Measurements from ENCODE around the gene CEMP1. TPM values are rescaled to one million over a fixed set of nuclear protein-coding genes. Genes with fewer than 3 reads are reported as not detected.
A peak's percentile ranks its signal among the peaks of the same experiment; 100 is the strongest.

The CEMP1 gene
- total RNA-seq, 1 experiment from 2014 or later = not detected

DNA sequence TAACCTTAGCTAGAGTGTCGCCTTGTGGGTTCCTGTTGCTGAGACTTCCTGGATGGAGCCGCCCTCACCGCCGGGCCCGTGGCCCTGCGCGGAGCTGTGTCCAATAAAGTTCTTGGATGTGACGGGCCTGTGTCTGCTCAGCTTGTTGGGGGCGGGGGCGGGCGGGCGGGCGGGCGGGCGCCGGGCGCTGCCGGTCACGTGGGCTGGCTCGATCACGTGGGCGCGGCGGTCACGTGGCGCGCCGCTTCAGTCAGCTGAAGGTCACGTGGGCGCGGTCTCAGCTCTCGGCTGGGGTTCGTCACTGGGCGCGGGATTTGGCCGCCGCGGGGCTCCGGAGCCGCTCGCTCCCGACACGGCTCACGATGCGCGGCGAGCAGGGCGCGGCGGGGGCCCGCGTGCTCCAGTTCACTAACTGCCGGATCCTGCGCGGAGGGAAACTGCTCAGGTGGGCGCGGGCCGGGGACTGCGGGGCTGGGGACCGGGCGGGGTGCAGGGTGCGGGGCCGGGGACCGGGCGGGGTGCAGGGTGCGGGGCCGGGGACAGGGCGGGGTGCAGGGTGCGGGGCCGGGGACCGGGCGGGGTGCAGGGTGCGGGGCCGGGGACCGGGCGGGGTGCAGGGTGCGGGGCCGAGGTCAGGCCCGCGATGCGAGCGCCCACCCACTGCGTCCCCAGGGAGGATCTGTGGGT lies 11.0 kb downstream of the CEMP1 start, which contains the start of gene AMDHD2:
Gene AMDHD2, plus strand, starts transcription at position 275 of the 687 bp plus-strand sequence. Its CDS starts 88 bp downstream, at position 363.
- H3K36me3 ChIP-seq = peaks cover 61% of the 10 kb centered on the region
- H3K4me1 ChIP-seq (replicated peaks) = peaks cover 28% of the 10 kb centered on the region
- peak within 1 kb of the TSS; percentile 60 for H3K4me3 ChIP-seq
- peak; percentile 55 to 90 for DNase-seq (ENCODE audit: low read depth in 1 of 2, low spot score in 2 of 2)
- H3K9me3 ChIP-seq (replicated peaks) = no peaks in the 10 kb centered on the region
- no peaks in the 10 kb centered on the region for H3K27me3 ChIP-seq (replicated peaks)
- H3K27ac ChIP-seq = no peak within 1 kb of the TSS; the same call in 1 of the 2 replicates

DNA sequence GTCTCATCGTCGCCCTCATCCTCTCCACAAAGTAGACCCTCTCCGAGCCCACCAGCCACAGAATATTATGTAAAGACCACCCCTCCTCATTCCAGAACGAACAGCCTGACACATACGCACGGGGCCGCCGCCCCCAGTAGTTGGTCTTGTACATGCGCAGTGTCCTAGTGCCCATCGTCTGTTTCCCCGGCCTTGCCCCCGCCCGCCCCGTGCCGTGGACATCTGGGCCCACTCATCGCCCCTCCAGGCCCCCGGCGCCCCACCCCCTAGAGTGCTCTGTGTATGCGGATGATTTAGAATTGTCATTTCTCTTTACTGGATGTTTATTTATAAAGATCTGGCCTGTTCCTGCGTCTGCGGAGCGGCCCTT lies 11.5 kb downstream of the CEMP1 start:
- Histone ChIP-seq H3K9me3 (replicated peaks) (no peaks in the 10 kb centered on the region), H3K27ac (no peak overlapping the region), H3K4me3 (peak overlapping the region; percentile 60), H3K4me1 (replicated peaks) (peaks cover 33% of the 10 kb centered on the region), H3K36me3 (peaks cover 58% of the 10 kb centered on the region), H3K27me3 (replicated peaks) (no peaks in the 10 kb centered on the region)
- no peak for DNase-seq (ENCODE audit: low read depth in 1 of 2, low spot score in 2 of 2)

GRCh38 chr16:2518823-2519710 lies 12.1 kb downstream of the CEMP1 start:
- no peaks in the 10 kb centered on the region for H3K9me3 ChIP-seq (replicated peaks)
- peak in 1 of 2 experiments; percentile 43 for DNase-seq (ENCODE audit: low read depth in 1 of 2, low spot score in 2 of 2)
- no peak overlapping the region for H3K27ac ChIP-seq
- peaks cover 57% of the 10 kb centered on the region for H3K36me3 ChIP-seq
- H3K4me3 ChIP-seq = no peak overlapping the region
- H3K4me1 ChIP-seq (replicated peaks) = peaks cover 36% of the 10 kb centered on the region
- no peaks in the 10 kb centered on the region for H3K27me3 ChIP-seq (replicated peaks)

DNA sequence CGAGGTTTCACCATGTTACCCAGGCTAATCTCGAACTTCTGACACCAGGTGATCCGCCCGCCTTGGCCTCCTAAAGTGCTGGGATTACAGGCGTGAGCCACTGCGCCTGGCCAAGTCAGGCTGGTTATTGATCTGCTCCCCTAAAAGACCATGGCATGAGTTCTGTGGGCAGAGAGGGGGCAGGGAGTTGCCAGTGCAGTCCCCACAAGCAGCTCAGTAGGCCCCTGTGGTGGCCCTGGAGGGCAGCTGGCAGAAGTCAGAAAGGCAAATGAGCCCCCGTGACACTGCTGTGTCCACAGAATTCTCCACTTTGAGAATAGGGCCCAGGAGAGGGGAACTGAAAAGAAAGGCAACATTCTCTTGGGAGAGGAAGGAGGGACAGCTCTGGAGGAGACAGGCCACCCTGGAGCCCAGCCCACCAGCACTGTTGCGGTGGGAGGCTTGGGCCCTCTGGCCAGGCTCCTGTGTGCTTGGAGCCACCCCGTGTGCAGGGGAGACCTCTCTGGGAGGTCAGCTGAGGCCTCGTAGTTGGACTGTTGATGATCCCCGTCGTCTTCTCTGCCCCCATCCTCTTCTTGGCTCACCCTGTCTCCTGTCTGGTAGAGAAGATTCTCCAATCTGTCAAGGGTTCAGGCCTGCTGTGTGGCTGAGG lies 13.1 kb downstream of the CEMP1 start:
- no peak overlapping the region for H3K27ac ChIP-seq
- DNase-seq (ENCODE audit: low read depth in 1 of 2, low spot score in 2 of 2) = no peak

DNA sequence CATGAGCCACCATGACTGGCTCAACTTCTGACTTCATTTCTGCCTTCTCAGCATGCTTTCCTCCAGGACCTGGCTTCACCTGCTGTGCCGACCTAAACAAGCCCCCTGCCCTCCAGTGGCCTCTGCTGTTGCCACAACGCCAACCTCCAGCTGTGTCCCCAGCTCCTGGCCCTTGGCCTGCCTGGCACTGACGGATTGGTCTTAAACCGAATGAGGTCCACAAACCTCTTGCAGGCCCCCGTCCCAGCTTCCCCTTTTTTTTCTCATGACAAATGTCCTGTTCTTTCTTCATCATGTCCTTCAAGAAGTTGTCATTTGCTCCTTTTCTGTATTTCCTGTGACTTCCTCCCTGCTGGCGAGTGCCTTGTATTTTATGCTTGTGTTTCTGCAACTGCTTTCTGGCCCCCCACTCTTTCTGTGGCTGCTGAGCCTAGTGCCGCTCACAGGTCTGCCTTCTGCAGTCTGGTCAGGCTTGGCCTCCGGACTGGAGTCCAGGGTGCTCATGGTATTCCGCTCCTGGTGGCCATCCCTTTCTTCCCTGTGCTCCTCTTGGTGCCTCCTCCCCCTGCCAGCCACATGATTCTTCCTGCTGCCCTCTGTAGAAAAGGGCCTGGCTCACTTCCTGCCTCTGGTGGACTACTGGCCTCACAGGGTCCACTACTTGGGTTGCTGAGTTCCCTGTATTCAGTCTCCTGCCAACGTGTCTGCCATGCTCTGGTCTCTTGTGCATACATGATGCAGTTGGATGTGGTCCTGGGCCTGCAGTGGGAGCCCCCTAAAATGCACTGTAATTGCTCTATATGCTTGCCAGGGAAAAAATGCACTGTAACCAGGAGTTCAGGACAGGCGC lies 14.6 kb downstream of the CEMP1 start:
- H3K4me3 ChIP-seq = no peak overlapping the region
- no peaks in the 10 kb centered on the region for H3K27me3 ChIP-seq (replicated peaks)
- H3K36me3 ChIP-seq = peaks cover 45% of the 10 kb centered on the region
- no peak overlapping the region for H3K27ac ChIP-seq
- H3K4me1 ChIP-seq (replicated peaks) = peaks cover 43% of the 10 kb centered on the region
- H3K9me3 ChIP-seq (replicated peaks) = no peaks in the 10 kb centered on the region; the same call in 1 of the 2 replicates
- DNase-seq (ENCODE audit: low read depth in 1 of 2, low spot score in 2 of 2) = peak in 1 of 2 experiments; percentile 45

More for the DNA sequence above, 13.1 kb downstream of the CEMP1 start:
- H3K36me3 ChIP-seq = peaks cover 53% of the 10 kb centered on the region
- no peaks in the 10 kb centered on the region for H3K27me3 ChIP-seq (replicated peaks)
- H3K4me3 ChIP-seq = no peak overlapping the region
- no peaks in the 10 kb centered on the region; the same call in 1 of the 2 replicates for H3K9me3 ChIP-seq (replicated peaks)
- peaks cover 42% of the 10 kb centered on the region for H3K4me1 ChIP-seq (replicated peaks)

DNA sequence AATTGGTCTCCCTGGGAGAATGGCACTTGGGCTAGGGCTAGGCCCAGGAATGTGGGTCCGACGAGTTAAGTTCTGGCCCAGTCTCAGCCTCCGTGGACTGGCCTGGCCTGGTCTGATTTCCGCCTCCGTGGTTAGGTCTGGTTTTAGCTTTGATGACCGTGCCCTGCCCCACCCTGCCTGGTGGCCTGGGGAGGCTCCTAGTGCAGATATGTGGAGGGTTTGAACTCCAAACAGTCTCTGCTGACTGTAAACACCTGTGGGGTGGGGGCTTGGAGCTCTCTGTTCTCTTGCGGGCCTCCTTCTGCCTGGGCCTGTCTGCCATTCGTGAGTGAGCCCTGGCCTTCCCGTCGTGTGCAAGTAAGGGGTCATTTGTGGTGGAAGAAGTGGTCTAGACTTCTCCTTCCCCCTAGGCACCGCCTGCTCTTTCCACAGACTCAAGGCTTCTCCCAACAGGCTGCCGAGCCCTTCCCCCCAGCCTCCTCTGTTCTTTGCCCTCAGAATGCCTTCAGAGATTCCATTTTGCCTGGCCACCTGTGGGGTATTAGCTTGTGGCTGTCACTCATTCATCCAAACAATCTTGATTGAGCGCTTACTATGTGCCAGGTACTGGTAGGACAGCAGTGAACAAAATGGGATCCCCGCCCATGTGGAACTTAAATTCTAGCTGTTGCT lies 15.9 kb downstream of the CEMP1 start:
- H3K36me3 ChIP-seq = peaks cover 37% of the 10 kb centered on the region
- H3K9me3 ChIP-seq (replicated peaks) = no peaks in the 10 kb centered on the region; the same call in 1 of the 2 replicates
- DNase-seq (ENCODE audit: low read depth in 1 of 2, low spot score in 2 of 2) = peak in 1 of 2 experiments; percentile 45
- H3K27me3 ChIP-seq (replicated peaks) = no peaks in the 10 kb centered on the region
- peaks cover 41% of the 10 kb centered on the region for H3K4me1 ChIP-seq (replicated peaks)
- H3K4me3 ChIP-seq = peak overlapping the region; percentile 96
- 0 out of 2 replicates have a peak overlapping the region, but pooled peaks have one; percentile 48 for H3K27ac ChIP-seq

DNA sequence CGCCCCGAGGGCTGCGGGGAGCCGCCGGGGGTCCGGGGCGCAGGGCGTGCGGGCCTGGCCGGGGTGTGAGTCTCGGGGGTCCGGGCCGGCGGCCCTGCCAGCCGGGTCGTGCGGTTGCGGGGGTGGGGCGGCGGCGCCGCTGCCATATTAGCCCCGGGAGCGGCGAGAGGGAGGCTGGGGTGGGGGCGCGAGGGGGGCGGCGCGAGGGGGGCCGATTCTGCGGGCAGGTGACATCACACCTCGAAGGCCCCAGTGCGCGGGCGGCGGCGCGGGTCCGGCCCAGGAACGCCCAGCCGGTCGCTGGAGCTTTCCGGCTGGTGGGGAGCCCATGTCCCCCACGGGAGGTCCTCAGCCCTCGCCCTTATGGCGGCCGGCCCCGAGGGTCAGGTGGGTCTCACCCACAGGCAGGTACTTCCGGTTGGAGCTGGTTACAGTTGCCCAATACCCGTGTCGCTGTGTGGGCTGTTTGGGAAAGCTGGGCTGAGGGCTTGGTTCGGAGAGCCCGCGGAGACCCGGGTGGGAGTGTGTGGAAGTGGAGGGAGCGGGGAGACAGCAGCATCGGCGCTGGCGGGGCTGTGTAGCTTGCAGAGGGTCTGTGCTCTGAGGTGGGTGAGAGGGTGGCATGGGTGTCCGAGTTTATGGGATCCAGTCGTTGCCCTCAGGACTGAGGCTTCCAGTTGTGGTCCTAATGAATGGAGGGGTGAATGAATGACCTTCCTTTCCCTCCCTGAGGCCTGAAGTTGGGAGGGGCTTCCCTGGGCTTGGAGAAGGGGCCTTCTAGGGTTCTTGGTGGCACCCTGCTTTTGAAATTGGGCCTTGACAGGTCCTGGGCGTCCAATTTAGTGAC lies 16.7 kb downstream of the CEMP1 start:
- Histone ChIP-seq H3K4me3 (peak overlapping the region; percentile 96), H3K36me3 (peaks cover 36% of the 10 kb centered on the region), H3K9me3 (replicated peaks) (no peaks in the 10 kb centered on the region; the same call in 1 of the 2 replicates), H3K27me3 (replicated peaks) (no peaks in the 10 kb centered on the region), H3K4me1 (replicated peaks) (peaks cover 37% of the 10 kb centered on the region), H3K27ac (peak overlapping the region; percentile 98)
- peak in 1 of 2 experiments; percentile 44 for DNase-seq (ENCODE audit: low read depth in 1 of 2, low spot score in 2 of 2)

GRCh38 chr16:2513405-2514332 lies 17.5 kb downstream of the CEMP1 start, which contains the start of gene ATP6V0C:
ATP6V0C (plus strand) TSS chr16:2513952; CDS start chr16:2514104, 152 bp downstream.
- Histone ChIP-seq H3K36me3 (peaks cover 27% of the 10 kb centered on the region), H3K27ac (peak within 1 kb of the TSS; percentile 98), H3K4me1 (replicated peaks) (peaks cover 30% of the 10 kb centered on the region), H3K4me3 (peak within 1 kb of the TSS; percentile 96), H3K27me3 (replicated peaks) (no peaks in the 10 kb centered on the region), H3K9me3 (replicated peaks) (no peaks in the 10 kb centered on the region; the same call in 1 of the 2 replicates)
- DNase-seq (ENCODE audit: low read depth in 1 of 2, low spot score in 2 of 2) = peak; percentile 70 to 89

- no peak for DNase-seq (ENCODE audit: low read depth in 1 of 2, low spot score in 2 of 2)
- H3K4me3 ChIP-seq = peak overlapping the region; percentile 96
- H3K4me1 ChIP-seq (replicated peaks) = peaks cover 30% of the 10 kb centered on the region
- H3K27ac ChIP-seq = no peak overlapping the region
- peaks cover 27% of the 10 kb centered on the region for H3K36me3 ChIP-seq
- H3K9me3 ChIP-seq (replicated peaks) = no peaks in the 10 kb centered on the region; the same call in 1 of the 2 replicates
- H3K27me3 ChIP-seq (replicated peaks) = no peaks in the 10 kb centered on the region
Measured at GRCh38 chr16:2512735-2513404, 18.3 kb downstream of the CEMP1 start.

DNA sequence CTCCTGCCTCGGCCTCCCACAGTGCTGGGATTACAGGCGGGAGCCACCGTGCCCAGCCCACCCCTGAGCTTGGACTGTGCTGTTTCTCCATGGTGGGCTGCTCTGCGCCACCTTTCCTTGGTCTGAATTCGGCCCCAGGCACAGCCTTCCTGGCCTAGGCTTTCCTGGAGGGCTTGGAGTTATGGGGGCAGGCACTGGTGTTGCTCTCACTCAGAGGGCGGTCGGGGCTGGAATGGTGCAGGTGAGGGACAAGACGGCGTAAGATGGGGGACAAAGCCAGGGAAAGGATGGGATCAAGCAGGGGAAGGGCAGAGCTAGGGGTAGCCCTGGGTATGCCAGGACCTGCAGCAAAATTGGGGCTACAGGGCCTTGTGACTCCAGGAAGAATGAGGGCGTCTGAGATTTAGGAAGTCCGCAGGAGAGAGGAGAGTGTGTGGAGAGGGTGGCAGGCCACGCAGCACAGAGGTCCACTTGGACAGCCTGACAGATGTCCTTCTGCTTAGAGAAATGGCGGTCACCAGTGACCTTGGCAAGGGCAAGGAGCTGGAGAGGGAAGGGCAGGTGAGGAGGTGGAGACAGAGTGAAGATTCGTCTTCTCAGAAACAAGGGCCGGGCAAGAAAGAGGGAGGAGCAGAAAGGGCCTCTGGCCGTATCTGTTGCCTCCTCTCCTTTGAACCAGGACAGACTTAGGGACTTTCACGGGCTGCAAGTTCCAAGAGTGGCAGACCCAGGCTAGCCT lies 19.0 kb downstream of the CEMP1 start:
- Histone ChIP-seq H3K27me3 (replicated peaks) (no peaks in the 10 kb centered on the region), H3K4me3 (no peak overlapping the region), H3K4me1 (replicated peaks) (peaks cover 30% of the 10 kb centered on the region), H3K9me3 (replicated peaks) (no peaks in the 10 kb centered on the region; the same call in 1 of the 2 replicates), H3K36me3 (peaks cover 25% of the 10 kb centered on the region), H3K27ac (no peak overlapping the region)
- DNase-seq (ENCODE audit: low read depth in 1 of 2, low spot score in 2 of 2) = peak in 1 of 2 experiments; percentile 42

All from SJSA1 (cell line).